GM18867 (cell line): Measurements from ENCODE around the gene CTIF.

ENCODE experiments used
- ATAC-seq: cut with Tn5 transposase; IDR thresholded peaks from one replicate; pipeline ENCODE4 v1.9.1; 2021; ENCODE audit warnings: mild to moderate bottlenecking, moderate library complexity; ENCODE audit not compliant: unreplicated experiment

The CTIF gene

GRCh38 chr18:48826806-48827205 is 288.0 kb downstream of the CTIF start:
- ATAC-seq, result no peak

GRCh38 chr18:48827291-48828193 is 288.7 kb downstream of the CTIF start:
- no peak for ATAC-seq

DNA sequence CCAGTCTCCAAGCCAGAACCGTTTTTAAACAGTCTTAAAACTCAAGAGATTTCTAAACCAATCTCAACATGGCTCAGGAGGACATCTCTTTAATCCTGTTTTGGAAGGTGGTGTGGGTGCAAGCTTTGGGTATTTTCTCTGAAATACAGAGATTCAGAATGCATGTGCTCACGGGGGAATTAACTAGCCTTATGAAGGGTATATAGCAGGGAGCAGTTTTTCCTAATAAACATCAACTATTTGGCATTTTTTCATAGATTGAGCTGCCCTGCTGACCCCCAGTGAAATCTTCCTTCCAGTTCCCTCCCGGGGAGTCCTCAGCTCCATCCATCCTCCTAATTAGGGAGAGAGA is 289.3 kb downstream of the CTIF start:
- ATAC-seq, result no peak

DNA sequence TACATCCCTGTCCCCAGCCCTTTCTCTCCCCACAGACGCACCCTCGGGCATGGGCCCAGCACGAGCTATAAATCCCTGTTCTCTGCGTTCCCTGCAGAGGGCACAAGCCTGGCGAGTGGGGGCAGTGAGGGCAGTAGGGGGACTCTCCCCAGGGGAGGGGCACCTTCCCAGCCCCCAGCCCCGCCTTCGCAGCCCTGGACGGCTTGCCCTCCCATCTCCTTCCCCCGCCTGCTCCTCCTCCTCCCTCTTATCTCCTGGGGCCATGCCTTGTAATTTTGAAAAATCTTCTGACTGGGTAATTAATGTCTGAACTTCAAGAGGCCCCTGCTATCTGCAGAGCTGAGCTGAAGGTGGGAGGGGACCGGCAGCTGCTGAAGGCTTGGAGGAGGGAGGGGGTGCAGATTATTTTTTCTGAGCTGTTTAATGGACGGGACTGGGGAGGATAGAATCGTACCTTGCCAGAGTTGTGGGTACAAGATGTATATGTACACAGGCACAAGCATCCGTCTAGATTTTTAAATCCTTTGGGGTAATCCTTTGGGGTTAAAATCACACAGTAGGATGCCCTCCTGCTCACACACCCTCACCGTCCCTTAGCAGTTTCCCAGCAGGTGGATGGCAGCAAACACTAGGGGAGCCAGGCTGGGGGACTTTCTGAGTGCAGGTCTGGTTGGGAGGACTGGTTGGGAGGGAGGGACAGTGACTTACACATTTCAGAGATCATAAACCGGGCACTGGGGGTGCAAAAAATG is 290.0 kb downstream of the CTIF start:
- ATAC-seq, result no peak

GRCh38 chr18:48829443-48830149 is 290.8 kb downstream of the CTIF start:
- no peak for ATAC-seq

- ATAC-seq, result no peak
Observed at GRCh38 chr18:48831113-48831759, 292.4 kb downstream of the CTIF start.

DNA sequence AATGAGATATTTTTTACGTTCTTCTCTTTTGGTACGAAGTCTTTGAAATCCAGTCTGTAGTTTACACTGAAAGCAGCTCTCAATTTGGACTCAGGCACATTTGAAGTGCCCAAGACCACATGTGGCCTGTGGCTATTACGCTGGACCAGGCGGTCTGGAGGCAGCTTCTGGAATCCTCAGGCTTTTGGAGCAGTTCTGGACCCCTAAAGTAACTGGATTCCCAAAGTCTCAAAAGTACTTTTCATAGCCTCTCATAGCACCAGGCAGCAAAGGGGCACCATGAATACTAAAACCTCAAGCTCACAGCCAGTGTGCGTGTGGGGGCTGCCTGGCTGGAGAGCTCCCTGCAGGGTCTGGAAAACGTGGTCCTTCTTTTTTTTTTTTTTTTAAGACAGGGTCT is 293.0 kb downstream of the CTIF start:
- ATAC-seq, result no peak

DNA sequence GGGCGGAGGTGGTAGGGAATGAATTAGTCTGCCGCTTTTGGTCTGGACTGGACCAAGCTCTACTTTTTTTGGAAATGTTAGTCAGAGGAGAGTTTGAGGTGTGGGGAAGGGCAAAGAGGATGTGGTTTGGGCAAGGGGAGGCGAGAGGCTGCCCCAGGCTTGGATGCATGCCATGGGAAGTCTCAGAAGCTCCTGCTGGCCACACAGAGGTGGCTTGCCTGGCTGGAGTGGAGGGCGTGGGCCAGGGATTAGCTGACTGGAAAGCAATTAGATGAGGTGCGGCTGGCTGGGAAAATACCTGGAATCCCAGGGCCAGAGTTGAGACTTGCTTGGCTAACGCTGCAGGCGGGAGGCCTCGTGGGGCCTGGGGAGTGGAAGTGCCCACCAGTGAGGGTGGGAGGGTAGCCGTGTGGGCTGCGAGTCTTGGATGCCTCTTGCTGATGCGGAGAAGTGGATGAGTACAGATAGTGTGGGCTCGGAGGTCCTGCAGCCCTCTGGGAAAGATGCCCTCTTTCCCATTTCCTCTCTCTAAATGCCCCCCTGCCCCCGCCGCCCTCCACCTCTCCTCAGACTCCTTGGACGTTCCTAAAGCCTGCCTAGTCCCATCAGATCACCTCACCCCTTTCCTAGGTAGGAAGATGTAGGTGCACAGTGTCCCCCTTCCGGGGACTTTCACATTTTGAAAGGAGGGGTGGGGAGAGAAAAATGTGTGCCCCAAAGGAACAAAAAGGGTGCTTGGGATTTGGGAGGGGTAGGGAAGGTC is 294.3 kb downstream of the CTIF start:
- ATAC-seq, result no peak

DNA sequence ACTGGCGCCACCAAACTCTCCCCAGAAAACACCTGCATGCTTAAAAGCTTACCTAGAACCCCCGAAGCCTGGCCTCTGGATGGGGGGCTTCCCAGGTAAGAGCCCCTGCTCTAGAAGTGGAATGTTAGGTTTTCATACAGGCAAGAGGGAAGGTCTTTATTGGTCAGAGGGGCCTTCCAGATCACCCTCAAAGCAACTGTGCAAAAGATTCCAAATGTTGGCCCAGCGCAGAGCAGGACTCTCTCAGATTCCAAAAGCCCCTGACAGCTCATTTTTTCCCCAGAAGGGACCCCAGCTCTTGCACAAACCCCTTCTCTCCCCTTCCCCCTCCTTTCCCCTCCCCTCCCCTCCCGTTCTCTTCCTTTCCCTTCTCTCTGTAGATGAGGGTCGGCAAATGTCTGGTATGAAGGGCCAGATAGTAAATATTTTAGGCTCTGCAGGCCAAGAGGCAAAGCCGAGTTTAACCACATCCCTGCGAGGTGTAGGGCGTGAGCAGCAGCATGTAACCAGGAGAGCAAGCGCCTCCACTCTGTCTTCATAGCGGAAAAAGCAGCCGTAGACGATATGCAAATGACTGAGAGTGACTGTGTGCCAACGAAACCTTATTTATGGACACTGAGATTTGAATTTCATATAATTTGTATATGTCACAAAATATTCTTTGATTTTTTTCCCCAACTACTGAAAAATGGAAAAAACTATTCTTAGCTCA is 295.0 kb downstream of the CTIF start:
- peak; percentile 88 for ATAC-seq

DNA sequence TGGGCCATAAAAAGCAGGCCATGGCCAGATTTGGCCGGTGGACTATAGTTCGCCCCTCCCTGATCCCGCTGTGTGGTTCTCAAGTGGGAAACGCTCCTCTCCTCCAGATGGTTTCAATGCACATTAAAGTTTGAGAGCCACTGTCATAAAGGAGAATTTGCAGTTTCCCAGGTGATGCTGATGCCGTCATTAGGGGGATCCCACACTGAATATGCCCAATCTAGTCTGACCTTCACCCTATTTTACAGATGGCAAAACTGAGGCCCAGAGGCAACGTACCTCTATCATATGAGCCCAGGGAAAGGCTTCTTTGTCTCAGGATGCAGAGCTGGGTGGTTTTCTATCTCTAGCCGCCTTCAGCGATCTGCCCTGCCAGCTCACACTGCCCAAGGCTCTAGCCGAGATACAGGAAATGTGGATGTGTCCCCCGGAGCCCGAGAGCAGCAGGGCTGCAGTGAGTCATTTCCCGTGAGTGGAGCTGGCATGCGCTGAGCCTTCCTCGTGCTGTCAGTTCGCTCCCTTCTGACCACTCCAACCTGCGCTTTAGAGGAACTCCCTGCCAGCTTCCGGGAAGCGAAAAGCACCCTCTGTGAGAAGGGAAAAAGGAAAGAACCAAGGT is 295.7 kb downstream of the CTIF start:
- ATAC-seq, result peak; percentile 63

DNA sequence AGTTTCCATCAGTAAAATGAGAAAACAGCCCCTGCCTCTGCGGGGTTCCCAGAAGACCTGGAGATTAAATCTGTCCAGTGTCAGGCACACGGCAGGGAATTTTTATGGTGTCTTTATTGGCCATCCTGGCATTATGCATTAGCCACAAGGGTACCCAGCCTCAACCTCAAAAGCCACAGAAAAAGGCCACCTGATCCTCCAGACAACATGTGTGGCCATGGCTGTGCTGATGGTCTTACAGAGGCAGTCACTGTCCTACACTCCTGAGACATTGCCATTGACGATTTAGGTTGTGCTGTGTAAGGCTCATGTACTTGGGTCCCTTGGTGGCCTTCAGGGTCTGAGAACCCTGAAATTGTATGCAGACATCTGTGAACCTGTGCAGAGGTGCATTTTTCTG is 296.3 kb downstream of the CTIF start:
- no peak for ATAC-seq

- no peak for ATAC-seq
Observed at GRCh38 chr18:48835745-48836170, 296.9 kb downstream of the CTIF start.

DNA sequence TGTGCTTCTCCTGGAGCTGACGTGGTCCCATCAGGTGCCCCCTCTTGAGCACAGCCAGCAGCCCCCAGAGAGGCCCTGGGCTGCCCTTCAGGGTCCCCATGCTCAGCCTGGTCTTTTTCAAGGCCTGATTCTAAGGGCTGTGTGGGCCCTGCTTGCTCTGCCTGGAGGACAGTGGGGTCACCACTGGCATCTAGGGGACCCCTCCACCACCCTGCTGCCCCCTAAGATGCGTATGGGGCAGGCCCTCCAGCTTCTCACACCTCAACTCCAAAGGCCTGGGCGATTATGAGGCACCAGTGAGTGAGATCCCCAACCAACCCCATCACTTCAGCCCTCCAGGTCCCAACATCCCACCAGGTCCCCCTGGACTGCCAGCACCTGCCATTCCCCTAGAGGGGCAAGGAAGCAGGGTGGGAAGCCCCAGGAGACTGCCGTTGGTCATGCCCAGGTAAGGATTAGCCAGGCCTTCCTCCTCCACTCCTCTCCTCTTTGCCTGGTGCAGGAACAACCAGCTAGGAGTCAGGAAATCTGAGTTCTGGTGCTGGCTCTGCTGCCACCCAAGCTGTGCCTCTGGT is 297.5 kb downstream of the CTIF start:
- no peak for ATAC-seq

DNA sequence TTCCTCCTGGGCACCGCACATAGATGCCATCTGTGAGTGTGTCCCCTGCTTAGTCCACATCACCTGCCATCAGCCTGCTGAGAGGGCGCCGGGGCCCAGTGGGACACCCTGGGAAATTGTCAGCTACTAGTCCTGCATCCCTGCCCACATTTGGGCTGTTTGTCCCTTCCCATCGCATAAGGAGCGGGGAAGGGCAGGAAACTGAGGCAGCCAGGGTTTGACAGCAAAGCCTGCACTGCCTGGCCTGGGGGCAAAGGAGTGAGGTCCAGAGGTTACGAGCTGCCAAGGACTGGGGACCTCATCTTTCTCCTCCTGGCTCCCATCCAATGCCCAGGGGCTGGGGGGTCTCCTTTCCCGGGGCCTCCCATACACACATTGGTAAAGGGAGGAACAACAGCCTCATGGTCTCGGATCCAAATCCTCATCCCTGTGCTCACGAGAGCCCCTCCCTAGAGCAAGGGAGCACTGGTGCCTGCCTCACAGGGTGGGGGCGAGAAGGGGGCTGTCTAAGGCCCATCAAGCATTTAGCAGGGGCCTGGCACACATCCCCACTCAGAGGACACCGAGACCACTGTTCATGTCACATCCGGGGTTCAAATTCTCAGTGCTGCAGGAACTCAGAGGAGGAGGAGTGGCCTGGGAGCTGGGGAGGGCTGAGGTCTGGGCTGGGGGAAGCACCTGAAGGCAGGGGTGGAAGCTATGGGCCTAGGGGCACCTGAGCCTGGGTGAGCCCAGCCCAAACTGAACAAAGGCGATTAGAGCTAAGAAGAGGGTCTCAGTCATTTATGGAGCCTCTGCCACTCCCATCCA is 298.2 kb downstream of the CTIF start:
- no peak for ATAC-seq

GRCh38 chr18:48837676-48838075 is 298.8 kb downstream of the CTIF start:
- no peak for ATAC-seq

GRCh38 chr18:48838166-48838775 is 299.4 kb downstream of the CTIF start:
- ATAC-seq, result no peak

DNA sequence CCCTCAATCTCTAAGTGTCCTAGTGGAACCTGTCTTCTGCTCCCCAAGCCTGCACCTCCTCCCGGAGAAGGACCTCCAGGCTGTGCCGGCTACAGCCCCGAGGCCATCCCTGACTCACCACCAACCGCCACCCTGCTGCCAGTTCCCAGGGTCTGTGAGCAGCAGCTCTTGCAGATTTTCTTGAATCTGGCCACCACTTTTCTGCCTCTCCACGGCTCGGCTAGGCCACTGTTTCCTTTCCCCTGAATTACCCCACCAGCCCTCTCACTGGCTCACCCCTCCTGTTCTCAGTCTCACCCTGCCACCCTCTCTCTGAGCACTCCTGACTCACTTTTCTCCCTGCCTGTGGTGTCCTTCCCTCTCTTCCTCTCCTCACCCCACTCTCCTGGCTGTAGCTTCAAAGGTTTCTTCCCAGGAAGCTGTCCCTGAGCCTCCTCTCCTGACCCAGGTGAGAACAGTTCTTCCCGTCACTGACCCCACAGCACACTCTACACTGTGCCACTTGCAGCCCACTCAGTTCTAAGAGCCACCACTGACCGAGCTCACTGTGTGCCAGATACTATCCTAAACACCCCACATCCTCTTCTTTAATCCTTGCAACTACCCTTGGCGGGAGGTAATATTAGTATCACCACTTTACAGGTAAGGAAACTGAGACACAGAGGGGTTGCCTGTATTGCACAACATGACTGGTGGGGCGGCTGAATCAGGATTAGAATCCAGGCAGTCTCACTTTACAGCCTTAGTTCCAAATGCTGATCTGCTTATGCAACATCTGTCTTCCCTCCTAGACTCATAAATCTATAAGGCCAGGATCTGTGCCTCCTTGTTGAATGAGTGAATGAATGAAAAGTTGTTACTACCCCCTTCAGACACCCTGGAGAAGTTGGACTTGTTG is 300.3 kb downstream of the CTIF start:
- ATAC-seq, result no peak
